WTC11 (cell line): ENCODE data around the gene HYDIN.

Experiments
- ATF1 ChIP-seq: sonication (generic); formaldehyde crosslinking; IDR thresholded peaks from 2 replicates; pipeline ENCODE4 v1.8.1; 2023; ENCODE audit warnings: mild to moderate bottlenecking, moderate library complexity, missing genetic modification reagents
- CBFB ChIP-seq: sonication (generic); formaldehyde crosslinking; IDR thresholded peaks from 2 replicates; pipeline ENCODE4 v1.8.1; 2022; ENCODE audit warnings: mild to moderate bottlenecking, low read depth, missing genetic modification reagents
- NFYB ChIP-seq: sonication (generic); formaldehyde crosslinking; conservative IDR thresholded peaks from 2 replicates; pipeline ENCODE4 v1.8.0; 2022; ENCODE audit warnings: low read depth, missing genetic modification reagents
- TF ChIP-seq, protein P1 (sequence below): fragments of 200-600 bp; IDR thresholded peaks from 2 replicates; pipeline ENCODE4 v1.8.0; 2022; ENCODE audit warnings: antibody characterized with exemption
- TF ChIP-seq, protein P2 (sequence below): sonication (generic); formaldehyde crosslinking; IDR thresholded peaks from 2 replicates; pipeline ENCODE4 v1.8.1; 2023; ENCODE audit warnings: mild to moderate bottlenecking, moderate library complexity, missing genetic modification reagents

DNA sequence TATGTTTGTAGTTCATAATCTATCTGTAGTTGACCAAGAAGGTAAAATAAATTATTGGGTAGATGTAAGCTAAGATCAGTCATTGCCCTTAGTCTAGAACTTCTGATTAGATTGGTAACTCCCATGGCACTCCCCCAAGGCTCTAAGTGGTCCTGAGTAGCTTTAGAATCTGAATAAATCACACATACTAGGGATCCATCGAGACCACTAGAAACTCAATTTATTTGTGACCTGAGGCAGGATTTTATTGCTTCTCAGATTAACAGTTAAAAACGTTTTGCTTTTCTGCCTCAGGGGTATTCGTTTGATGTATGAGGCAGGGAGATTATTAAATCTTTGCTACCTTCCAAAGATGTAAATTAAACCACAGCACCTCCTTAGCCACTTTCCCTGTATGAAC lies 33.8 kb upstream of the HYDIN start:
- TF ChIP-seq, protein P1, sequence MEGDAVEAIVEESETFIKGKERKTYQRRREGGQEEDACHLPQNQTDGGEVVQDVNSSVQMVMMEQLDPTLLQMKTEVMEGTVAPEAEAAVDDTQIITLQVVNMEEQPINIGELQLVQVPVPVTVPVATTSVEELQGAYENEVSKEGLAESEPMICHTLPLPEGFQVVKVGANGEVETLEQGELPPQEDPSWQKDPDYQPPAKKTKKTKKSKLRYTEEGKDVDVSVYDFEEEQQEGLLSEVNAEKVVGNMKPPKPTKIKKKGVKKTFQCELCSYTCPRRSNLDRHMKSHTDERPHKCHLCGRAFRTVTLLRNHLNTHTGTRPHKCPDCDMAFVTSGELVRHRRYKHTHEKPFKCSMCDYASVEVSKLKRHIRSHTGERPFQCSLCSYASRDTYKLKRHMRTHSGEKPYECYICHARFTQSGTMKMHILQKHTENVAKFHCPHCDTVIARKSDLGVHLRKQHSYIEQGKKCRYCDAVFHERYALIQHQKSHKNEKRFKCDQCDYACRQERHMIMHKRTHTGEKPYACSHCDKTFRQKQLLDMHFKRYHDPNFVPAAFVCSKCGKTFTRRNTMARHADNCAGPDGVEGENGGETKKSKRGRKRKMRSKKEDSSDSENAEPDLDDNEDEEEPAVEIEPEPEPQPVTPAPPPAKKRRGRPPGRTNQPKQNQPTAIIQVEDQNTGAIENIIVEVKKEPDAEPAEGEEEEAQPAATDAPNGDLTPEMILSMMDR = no peak
- TF ChIP-seq NFYB (no peak), CBFB (no peak), ATF1 (CRISPR knock-in tag) (no peak)
- TF ChIP-seq, protein P2, sequence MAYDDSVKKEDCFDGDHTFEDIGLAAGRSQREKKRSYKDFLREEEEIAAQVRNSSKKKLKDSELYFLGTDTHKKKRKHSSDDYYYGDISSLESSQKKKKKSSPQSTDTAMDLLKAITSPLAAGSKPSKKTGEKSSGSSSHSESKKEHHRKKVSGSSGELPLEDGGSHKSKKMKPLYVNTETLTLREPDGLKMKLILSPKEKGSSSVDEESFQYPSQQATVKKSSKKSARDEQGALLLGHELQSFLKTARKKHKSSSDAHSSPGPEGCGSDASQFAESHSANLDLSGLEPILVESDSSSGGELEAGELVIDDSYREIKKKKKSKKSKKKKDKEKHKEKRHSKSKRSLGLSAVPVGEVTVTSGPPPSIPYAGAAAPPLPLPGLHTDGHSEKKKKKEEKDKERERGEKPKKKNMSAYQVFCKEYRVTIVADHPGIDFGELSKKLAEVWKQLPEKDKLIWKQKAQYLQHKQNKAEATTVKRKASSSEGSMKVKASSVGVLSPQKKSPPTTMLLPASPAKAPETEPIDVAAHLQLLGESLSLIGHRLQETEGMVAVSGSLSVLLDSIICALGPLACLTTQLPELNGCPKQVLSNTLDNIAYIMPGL = no peak
